Measurements from ENCODE around the gene AHI1.

DNA sequence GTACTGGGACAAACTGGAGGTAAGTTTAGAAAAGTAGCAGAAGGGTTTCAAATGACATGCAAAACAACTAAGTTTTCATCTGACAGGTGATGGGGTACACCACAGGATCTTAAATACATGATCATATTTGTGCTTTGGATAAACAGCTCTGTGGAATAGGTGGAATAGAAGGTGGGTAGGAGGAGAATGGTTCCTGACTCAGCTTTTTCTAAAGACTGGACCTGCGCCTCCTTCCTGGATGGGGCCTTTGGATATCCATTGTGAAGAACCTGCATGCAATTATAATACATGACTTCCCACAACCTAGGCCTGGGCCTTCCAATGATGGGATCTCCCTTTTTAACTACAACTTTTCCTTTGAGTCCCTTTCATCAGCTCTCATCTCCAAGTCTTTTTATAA lies 145.9 kb downstream of the AHI1 start:
- TF ChIP-seq, protein P1, sequence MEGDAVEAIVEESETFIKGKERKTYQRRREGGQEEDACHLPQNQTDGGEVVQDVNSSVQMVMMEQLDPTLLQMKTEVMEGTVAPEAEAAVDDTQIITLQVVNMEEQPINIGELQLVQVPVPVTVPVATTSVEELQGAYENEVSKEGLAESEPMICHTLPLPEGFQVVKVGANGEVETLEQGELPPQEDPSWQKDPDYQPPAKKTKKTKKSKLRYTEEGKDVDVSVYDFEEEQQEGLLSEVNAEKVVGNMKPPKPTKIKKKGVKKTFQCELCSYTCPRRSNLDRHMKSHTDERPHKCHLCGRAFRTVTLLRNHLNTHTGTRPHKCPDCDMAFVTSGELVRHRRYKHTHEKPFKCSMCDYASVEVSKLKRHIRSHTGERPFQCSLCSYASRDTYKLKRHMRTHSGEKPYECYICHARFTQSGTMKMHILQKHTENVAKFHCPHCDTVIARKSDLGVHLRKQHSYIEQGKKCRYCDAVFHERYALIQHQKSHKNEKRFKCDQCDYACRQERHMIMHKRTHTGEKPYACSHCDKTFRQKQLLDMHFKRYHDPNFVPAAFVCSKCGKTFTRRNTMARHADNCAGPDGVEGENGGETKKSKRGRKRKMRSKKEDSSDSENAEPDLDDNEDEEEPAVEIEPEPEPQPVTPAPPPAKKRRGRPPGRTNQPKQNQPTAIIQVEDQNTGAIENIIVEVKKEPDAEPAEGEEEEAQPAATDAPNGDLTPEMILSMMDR (conservative IDR thresholded peaks at IDR 0.05; ENCODE audit: low read depth, low read length) = no peak
- no peak for TF ChIP-seq EZH2phosphoT487 (IDR thresholded peaks at IDR 0.05; ENCODE audit: borderline replicate concordance, low read length)

Data from PC-3 (cell line).